Activated CD8-positive, alpha-beta memory T cell treated with anti-CD3 and anti-CD28 coated beads, Interleukin-2, amount 10 ng/mL, durations not matched to agents 7 days and 5 days (primary cell): ENCODE data around the gene FMNL3. TPM values are rescaled to one million over a fixed set of nuclear protein-coding genes. Genes with fewer than 3 reads are reported as not detected.
A peak's percentile ranks its signal among the peaks of the same experiment; 100 is the strongest.
"Not testable (repeated sequence)": the region's sequence is repeated elsewhere in the genome, so short reads cannot be mapped to it uniquely, and the experiment has no call there.

Experiments
- ATAC-seq: fragments of 150-1000 bp; cut with Tn5 transposase; one replicate; pipeline ENCODE4 v1.10.0; 2021; ENCODE audit warnings: moderate library complexity
- CTCF ChIA-PET: fragments of 350-600 bp; sonication (Branson Sonifier 250); formaldehyde crosslinking; loops from one replicate; lab custom pipeline; 2021; ENCODE audit warnings: antibody characterized with exemption; lab: Charles Lee
- DNase-seq: peaks from one replicate; pipeline ENCODE4 v3.0.0-alpha.2; 2020
- H3K27ac Mint-ChIP-seq: one replicate; pipeline ENCODE4 v1.8.0; 2021; ENCODE audit warnings: mild to moderate bottlenecking, mixed read lengths
- H3K27me3 Mint-ChIP-seq: one replicate; pipeline ENCODE4 v1.8.0; 2021; ENCODE audit warnings: mixed read lengths
- H3K36me3 Mint-ChIP-seq: one replicate; pipeline ENCODE4 v1.8.0; 2021; ENCODE audit warnings: mild to moderate bottlenecking, mixed read lengths
- H3K4me1 Mint-ChIP-seq: one replicate; pipeline ENCODE4 v1.8.0; 2021; ENCODE audit warnings: mixed read lengths
- H3K4me3 Mint-ChIP-seq: one replicate; pipeline ENCODE4 v1.8.0; 2021; ENCODE audit warnings: mild to moderate bottlenecking, moderate library complexity, mixed read lengths
- H3K9me3 Mint-ChIP-seq: one replicate; pipeline ENCODE4 v1.8.0; 2022; ENCODE audit warnings: low read depth, mixed read lengths
- total RNA-seq, 2 experiments: library from RNA; stranded (reverse); gene quantifications; one replicate each; pipeline ENCODE4 v1.2.3, GENCODE V29; 2021

Gene FMNL3
- total RNA-seq, 2 experiments from 2014 or later, result 44.2 to 50.5 TPM

DNA sequence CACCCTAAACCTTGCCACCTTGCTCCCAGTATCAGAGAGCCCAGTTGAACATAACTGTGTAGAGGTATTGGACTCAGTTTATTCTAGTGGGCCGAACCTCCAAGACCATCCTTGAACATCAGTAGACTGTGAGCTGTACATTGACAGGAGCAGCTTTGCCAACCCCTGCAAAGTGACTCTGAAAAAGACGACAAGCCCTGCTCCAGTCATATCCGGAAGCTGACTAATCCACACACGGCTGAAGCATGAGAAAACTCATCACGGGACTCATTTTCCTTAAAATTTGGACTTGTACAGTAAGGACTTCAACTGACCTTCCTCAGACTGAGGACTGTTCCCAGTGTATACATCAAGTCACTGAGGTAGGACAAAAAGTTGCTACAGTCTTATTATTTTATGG lies 31.5 kb upstream of the FMNL3 start:
- peaks cover 32% of the 10 kb centered on the region for H3K4me1 Mint-ChIP-seq
- not testable (repeated sequence) for ATAC-seq, H3K4me3 Mint-ChIP-seq, DNase-seq, H3K27me3 Mint-ChIP-seq, H3K9me3 Mint-ChIP-seq, H3K27ac Mint-ChIP-seq
- peaks cover 19% of the 10 kb centered on the region for H3K36me3 Mint-ChIP-seq
- CTCF ChIA-PET, result interaction anchor here (1.7 kb wide), 1 partner anchor 39 kb away, joined by 6 read pairs; no protein-coding TSS in a partner anchor

DNA sequence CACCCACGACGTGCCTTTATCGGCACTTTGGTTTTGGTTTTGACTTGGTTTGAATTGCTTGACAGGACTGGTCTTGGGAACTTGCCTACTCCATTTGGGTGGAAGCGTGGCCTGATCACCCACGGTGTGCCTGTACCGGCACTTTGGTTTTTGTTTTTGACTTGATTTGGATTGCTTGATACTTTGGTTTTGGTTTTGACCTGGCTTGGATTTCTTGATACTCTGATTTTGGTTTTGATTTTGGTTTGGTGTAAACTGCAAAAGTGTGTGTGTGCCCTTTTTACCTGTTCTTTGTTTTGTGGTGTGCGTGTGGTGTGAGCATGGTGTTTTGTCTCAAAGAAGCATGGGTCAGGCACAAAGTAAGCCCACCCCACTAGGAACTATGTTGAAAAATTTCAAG lies 27.7 kb upstream of the FMNL3 start:
- H3K27ac Mint-ChIP-seq, H3K27me3 Mint-ChIP-seq, H3K4me3 Mint-ChIP-seq, ATAC-seq, H3K36me3 Mint-ChIP-seq, H3K9me3 Mint-ChIP-seq, CTCF ChIA-PET, H3K4me1 Mint-ChIP-seq, DNase-seq: not testable (repeated sequence)

DNA sequence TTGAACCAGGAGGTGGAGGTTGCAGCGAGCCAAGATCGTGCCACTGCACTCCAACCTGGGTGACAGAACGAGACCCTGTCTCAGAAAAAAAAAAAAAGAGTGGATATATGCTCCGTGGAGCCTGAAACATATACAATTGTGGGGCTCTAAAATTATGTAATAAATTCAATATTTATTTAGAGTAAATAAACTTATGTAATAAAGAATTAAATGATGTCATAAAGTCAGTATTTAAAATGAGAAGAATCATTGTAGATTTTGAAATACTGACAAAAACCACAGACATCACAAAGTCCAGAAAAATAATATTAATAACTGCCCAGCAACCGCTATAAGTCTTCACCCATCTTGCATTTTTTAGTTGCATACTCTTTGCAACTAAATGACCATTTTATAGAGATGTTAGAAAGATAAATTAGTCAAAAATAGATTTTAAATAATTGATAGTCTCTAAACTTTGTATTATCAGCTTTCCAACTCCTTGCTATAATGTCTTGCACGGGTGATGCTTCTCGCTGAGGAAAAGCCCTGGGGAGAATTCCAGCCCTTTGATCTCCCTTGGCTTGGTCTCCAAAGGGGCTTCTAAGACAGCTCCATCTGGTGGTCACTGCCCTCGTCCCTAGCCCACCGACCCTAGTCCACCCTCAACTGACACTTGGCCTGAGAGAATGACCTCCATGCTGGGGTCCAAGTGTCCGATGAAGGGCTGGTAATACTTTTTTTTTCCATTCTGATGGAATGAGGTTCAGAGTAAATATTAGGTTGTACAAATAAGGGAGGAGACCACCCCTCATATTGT lies 26.2 kb upstream of the FMNL3 start:
- no peak overlapping the region for H3K27ac Mint-ChIP-seq
- H3K36me3 Mint-ChIP-seq, result no peaks in the 10 kb centered on the region
- peaks cover 8% of the 10 kb centered on the region for H3K4me1 Mint-ChIP-seq
- H3K9me3 Mint-ChIP-seq, result no peaks in the 10 kb centered on the region
- DNase-seq (no peak), ATAC-seq (no peak)
- CTCF ChIA-PET, result no interaction called here
- H3K4me3 Mint-ChIP-seq, result no peak overlapping the region
- H3K27me3 Mint-ChIP-seq, result peaks cover 3% of the 10 kb centered on the region

DNA sequence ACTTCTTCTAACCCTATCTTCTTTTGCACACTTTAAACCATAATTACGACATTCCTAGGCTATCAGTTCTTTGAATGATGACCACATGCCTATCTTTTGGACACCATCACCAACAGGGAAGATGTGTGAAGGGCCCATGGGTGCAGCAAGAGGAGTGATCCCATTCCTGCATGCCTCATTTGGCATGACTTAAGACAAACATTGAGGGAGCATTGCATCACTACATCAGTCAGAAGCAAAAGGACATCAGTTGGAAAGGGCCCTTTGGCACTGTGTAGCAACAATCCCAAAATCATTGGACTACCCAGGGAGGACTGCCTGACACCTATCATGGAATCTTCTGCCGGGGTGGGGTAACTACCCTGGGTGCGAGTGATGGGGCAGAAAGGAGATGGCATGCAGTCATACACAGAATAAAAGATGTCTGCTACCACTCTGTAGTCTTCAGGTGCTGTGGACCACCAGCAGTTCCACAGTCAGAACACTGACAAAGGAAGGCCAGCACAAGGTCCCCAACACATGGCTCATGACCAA lies 23.4 kb upstream of the FMNL3 start:
- ATAC-seq, result no peak

DNA sequence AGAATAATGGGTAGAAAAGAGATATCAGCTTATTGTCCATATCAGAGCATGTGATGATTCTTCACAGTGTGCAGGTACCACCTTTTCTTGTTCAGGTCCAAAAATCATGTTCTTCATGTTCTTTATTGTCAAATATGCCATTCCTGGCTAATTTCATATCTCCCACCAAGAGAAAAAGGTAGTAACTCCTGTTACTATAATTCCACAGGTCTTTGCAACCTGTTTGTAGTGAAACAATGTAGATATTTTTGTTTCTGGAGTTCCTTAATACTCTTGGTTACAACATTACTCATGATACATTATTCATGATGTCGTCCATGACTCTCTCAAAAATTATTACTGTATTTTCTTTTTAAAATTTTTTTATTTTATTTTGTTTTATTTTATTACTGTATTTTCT lies 22.8 kb upstream of the FMNL3 start:
- DNase-seq (no peak), ATAC-seq (no peak)
- CTCF ChIA-PET, result interaction anchor here (1.3 kb wide), 1 partner anchor 21 kb away, joined by 4 read pairs; no protein-coding TSS in a partner anchor
- no peaks in the 10 kb centered on the region for H3K36me3 Mint-ChIP-seq
- no peak overlapping the region for H3K27ac Mint-ChIP-seq
- H3K27me3 Mint-ChIP-seq, result peaks cover 12% of the 10 kb centered on the region
- H3K4me1 Mint-ChIP-seq, result peaks cover 8% of the 10 kb centered on the region
- H3K9me3 Mint-ChIP-seq, result no peaks in the 10 kb centered on the region
- no peak overlapping the region for H3K4me3 Mint-ChIP-seq

More for the DNA sequence above, 23.4 kb upstream of the FMNL3 start:
- Mint-ChIP-seq H3K4me3 (no peak overlapping the region), H3K4me1 (peaks cover 8% of the 10 kb centered on the region), H3K36me3 (no peaks in the 10 kb centered on the region), H3K9me3 (no peaks in the 10 kb centered on the region), H3K27ac (no peak overlapping the region), H3K27me3 (peaks cover 8% of the 10 kb centered on the region)
- DNase-seq, result no peak
- CTCF ChIA-PET, result no interaction called here

DNA sequence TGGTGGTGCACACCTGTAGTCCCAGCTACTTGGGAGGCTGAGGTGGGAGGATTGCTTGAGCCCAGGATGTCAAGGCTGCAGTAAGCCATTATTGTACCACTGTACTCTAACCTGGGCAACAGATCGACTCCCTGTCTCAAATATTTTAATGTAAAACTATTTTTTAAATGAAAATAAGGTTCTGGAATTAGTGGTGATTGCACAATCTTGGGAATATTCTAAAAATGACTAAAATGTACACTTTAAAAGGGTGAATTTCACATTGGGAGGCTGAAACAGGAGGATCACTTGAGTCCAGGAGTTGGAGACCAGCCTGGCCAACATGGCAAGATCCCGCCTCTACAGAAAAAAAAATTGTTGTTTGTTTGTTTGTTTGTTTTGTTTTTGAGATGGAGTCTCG lies 21.2 kb upstream of the FMNL3 start:
- Mint-ChIP-seq H3K27ac (no peak overlapping the region), H3K27me3 (peaks cover 20% of the 10 kb centered on the region), H3K36me3 (no peaks in the 10 kb centered on the region), H3K4me3 (no peak overlapping the region), H3K9me3 (no peaks in the 10 kb centered on the region), H3K4me1 (no peaks in the 10 kb centered on the region)
- ATAC-seq (no peak), DNase-seq (no peak)
- CTCF ChIA-PET, result no interaction called here

DNA sequence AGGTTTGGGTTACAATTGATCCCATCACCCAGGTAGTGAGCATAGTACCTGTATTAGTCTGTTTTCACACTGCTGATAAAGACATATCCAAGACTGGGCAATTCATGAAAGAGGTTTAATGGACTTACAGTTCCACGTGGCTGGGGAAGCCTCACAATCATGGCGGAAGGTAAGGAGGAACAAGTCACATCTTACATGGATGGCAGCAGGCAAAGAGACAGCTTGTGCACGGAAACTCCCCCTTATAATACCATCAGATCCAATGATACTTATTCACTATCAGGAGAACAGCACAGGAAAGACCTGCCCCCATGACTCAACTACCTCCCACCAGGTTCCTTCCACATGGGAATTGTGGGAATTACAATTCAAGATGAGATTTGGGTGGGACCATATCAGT lies 14.2 kb upstream of the FMNL3 start:
- H3K27ac Mint-ChIP-seq, H3K36me3 Mint-ChIP-seq, DNase-seq, ATAC-seq, H3K4me3 Mint-ChIP-seq, H3K9me3 Mint-ChIP-seq, H3K4me1 Mint-ChIP-seq: not testable (repeated sequence)
- CTCF ChIA-PET, result interaction anchor here (1.2 to 1.5 kb wide), 2 partner anchors 14 to 85 kb away, joined by 3 to 5 read pairs; partner anchors contain the start of gene FMNL3
- peaks cover 20% of the 10 kb centered on the region for H3K27me3 Mint-ChIP-seq

DNA sequence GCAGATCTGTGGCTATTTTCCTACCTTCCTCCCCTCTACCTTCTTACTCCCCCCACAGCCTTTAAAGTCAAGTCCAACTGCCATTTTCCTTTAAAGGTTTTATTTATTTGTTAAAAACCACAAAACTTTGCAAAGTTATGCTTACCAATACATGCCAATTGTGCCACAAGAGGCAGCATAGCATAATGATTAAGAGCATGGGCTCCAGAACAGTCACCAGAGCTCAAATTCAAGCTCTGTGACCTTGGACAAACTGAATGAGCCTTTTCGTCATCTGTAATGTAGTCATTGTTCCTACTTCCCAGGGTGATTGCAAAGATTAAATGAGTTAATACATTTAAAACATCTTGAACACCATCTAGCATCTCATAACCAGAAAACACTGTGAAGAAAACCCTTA lies 13.0 kb upstream of the FMNL3 start:
- Mint-ChIP-seq H3K4me1 (no peaks in the 10 kb centered on the region), H3K4me3 (no peak overlapping the region), H3K9me3 (no peaks in the 10 kb centered on the region), H3K27ac (no peak overlapping the region), H3K36me3 (no peaks in the 10 kb centered on the region), H3K27me3 (peaks cover 19% of the 10 kb centered on the region)
- CTCF ChIA-PET, result interaction anchor here (0.9 to 1.5 kb wide), 4 partner anchors 13 to 83 kb away, joined by 3 to 6 read pairs (median 4); partner anchors contain the start of genes FMNL3 and TMBIM6
- peak; percentile 39 for ATAC-seq
- no peak for DNase-seq

DNA sequence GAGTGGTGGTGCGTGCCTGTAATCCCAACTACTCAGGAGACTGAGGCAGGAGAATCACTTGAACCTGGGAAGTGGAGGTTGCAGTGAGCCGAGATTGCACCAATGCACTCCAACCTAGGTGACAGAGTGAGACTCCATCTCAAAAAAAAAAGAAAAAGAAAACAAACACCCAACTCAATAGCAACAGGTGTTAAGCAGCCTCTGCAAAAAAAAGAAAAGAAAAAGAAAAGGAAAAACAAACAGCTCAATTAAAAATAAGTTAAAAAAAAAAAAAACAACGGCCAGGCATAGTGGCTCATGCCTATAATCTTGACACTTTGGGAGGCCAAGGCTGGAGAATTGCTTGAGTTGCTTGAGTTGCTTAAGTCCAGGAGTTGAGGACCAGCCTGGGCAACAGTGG lies 10.6 kb upstream of the FMNL3 start:
- H3K4me3 Mint-ChIP-seq, ATAC-seq, DNase-seq, H3K27ac Mint-ChIP-seq, H3K36me3 Mint-ChIP-seq, H3K4me1 Mint-ChIP-seq, H3K9me3 Mint-ChIP-seq: not testable (repeated sequence)
- H3K27me3 Mint-ChIP-seq, result peaks cover 13% of the 10 kb centered on the region
- CTCF ChIA-PET, result interaction anchor here (0.8 to 2.3 kb wide), 4 partner anchors 9 to 121 kb away, joined by 3 to 8 read pairs (median 6); partner anchors contain the start of gene TMBIM6

DNA sequence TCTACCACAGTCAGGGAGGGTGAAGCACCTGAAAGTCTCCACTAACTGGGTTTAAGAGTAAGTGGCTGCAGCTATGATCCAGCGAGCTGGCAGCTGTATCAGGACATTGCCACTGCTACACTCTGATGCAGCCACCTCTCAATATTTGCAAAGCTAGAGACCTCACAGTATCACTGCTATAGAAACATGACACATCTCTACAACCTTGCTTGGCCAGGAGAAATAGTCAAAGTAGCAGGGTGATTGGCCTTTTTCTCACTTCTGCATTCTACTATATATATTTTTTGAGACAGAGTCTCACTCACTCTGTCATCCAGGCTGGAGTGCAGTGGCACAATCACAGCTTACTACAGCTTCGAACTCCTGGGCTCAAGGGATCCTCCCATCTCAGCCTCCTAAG lies 9.3 kb upstream of the FMNL3 start:
- ATAC-seq (no peak), DNase-seq (no peak)
- Mint-ChIP-seq H3K27me3 (peaks cover 21% of the 10 kb centered on the region), H3K4me3 (no peak overlapping the region), H3K9me3 (no peaks in the 10 kb centered on the region), H3K4me1 (no peaks in the 10 kb centered on the region), H3K36me3 (no peaks in the 10 kb centered on the region), H3K27ac (no peak overlapping the region)
- CTCF ChIA-PET, result interaction anchor here (1.2 to 2.3 kb wide), 7 partner anchors 24 to 369 kb away, joined by 4 to 8 read pairs (median 6); partner anchors contain the start of gene TMBIM6

DNA sequence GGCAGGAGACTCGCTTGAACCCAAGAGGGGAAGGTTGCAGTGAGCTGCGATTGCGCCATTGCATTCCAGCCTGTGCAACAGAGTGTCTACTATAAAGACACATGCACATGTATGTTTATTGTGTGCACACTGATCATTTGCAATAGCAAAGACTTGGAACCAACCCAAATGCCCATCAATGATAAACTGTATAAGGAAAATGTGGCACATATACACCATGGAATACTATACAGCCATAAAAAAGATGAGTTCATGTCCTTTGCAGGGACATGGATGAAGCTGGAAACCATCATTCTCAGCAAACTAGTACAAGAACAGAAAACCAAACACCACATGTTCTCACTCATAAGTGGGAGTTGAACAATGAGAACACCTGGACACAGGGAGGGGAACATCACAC lies 6.7 kb upstream of the FMNL3 start:
- not testable (repeated sequence) for ATAC-seq, H3K9me3 Mint-ChIP-seq, H3K36me3 Mint-ChIP-seq, DNase-seq, H3K4me3 Mint-ChIP-seq, H3K4me1 Mint-ChIP-seq, H3K27ac Mint-ChIP-seq
- CTCF ChIA-PET, result interaction anchor here (1.0 to 14.7 kb wide), 3 partner anchors 23 to 79 kb away, joined by 3 to 185 read pairs (median 174); no protein-coding TSS in a partner anchor
- peaks cover 33% of the 10 kb centered on the region for H3K27me3 Mint-ChIP-seq

DNA sequence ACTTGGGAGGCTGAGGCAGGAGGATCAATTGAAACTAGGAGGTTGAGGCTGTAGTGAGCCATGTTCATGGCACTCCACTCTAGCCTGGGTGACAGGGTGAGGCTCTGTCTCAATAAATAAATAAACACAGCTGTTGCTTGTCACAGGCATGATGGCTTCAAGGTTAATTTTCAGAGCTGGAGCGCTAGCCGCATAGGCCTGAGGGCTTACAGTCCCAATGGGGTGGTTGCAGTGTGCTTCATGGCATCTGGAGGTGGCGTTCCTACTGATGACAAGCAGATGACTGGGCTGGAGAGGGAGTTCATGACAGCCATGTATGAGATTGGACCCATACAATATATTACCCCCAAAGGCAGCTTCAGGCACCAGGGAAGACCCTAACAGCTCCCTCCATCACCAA lies 1.6 kb upstream of the FMNL3 start:
- CTCF ChIA-PET, result interaction anchor here (0.8 to 14.7 kb wide), 17 partner anchors 10 to 350 kb away, joined by 3 to 185 read pairs (median 5); no protein-coding TSS in a partner anchor
- Mint-ChIP-seq H3K27ac (no peak overlapping the region), H3K36me3 (no peaks in the 10 kb centered on the region), H3K9me3 (no peaks in the 10 kb centered on the region), H3K27me3 (peaks cover 32% of the 10 kb centered on the region), H3K4me3 (no peak overlapping the region), H3K4me1 (peaks cover 28% of the 10 kb centered on the region)
- ATAC-seq, result no peak
- no peak for DNase-seq

DNA sequence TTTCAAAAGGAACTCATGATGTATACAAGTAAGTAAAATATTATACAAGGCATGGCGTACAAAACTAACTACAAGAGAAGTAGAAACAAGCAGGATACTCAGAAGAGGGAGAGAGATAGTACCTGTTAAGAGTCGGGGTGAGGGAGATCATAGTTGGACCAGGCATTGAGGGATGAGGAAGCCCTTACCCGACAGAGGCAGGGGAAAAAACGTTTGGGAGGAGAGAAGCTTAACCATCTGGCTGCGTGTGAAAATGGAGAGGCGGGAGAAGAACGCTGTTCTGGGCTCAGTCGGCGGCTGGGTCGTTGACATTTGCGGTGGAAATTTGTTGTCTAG lies 575 bp upstream of the FMNL3 start:
- CTCF ChIA-PET, result interaction anchor here (0.7 to 14.7 kb wide), 12 partner anchors 13 to 349 kb away, joined by 3 to 185 read pairs (median 6); partner anchors contain the start of gene TMBIM6
- peak overlapping the region; percentile 45 for H3K27ac Mint-ChIP-seq
- H3K4me1 Mint-ChIP-seq, result peaks cover 39% of the 10 kb centered on the region
- H3K27me3 Mint-ChIP-seq, result peaks cover 29% of the 10 kb centered on the region
- no peaks in the 10 kb centered on the region for H3K9me3 Mint-ChIP-seq
- peak overlapping the region; percentile 89 for H3K4me3 Mint-ChIP-seq
- DNase-seq (no peak), ATAC-seq (no peak)
- no peaks in the 10 kb centered on the region for H3K36me3 Mint-ChIP-seq
